BJ (cell line): ENCODE results near the gene XPNPEP2. TPM values are rescaled to one million over a fixed set of nuclear protein-coding genes. Genes with fewer than 3 reads are reported as not detected.

Experiments
- CTCF ChIA-PET: fragments of 350-600 bp; formaldehyde crosslinking; extraction: SDS; loops from one replicate; lab custom pipeline; 2021; ENCODE audit warnings: antibody characterized with exemption, inconsistent platforms; lab: Yijun Ruan, JAX
- POLR2A ChIA-PET: fragments of 300-600 bp; sonication (Branson Sonifier 250); formaldehyde crosslinking; extraction: SDS; loops from one replicate; lab custom pipeline; 2021; ENCODE audit warnings: antibody characterized with exemption; lab: Charles Lee
- DNase-seq: peaks from one replicate; pipeline ENCODE4 v3.0.0-alpha.2; 2011; ENCODE audit warnings: low read depth
- H3K27me3 ChIP-seq: 2 replicates; pipeline ENCODE4 v1.6.0; 2011; ENCODE audit warnings: low read length; ENCODE audit not compliant: control insufficient read depth, insufficient read depth
- H3K36me3 ChIP-seq: 2 replicates; pipeline ENCODE4 v1.5.1; 2011; ENCODE audit warnings: low read length; ENCODE audit not compliant: control insufficient read depth, insufficient read depth
- H3K4me3 ChIP-seq: 2 replicates; pipeline ENCODE4 v1.5.1; 2011; ENCODE audit warnings: low read depth, mild to moderate bottlenecking, control low read depth, low read length
- polyA plus RNA-seq: library from polyadenylated mRNA; depleted of rRNA; stranded (reverse); fragments of >200 nt; gene quantifications from 2 replicates; pipeline ENCODE4 v1.2.3, GENCODE V29; 2011
- TF ChIP-seq, protein P1 (sequence below): IDR thresholded peaks from 2 replicates; pipeline ENCODE4 v1.5.1; 2011; ENCODE audit warnings: low read depth, mild to moderate bottlenecking, control low read depth, inconsistent platforms, low read length, moderate library complexity; ENCODE audit not compliant: insufficient read depth

The XPNPEP2 gene
- polyA plus RNA-seq, 1 experiment = 0.32 TPM

DNA sequence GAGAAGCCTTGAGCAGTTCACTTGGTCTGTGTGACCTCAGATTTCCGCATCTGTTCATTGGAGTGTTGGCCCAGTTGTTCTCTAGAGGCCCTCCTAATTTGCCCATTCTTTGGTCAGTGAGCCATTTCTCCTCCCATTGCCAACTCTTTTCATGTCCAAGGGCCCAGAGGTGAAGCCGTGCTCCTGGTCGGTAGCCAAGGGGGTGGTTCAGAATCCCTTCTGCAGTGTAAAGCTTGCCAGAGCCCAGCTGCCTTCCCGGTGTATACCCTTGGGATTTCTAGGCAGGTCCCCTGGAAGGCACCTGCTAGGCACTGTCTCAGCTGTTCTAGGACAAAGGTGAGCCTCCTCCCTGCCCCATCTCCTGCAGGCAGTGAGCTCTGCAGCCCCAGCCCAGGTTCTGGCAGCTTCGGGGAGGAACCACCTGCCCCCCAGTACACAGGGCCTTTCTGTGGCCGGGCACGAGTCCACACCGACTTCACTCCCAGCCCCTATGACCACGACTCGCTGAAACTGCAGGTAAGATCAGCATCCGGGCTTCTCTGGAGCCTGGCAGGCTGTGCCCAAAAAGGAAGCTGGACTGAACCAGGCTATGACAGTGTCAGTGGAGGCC, 53.3 kb downstream of the XPNPEP2 start:
- TF ChIP-seq, protein P1, sequence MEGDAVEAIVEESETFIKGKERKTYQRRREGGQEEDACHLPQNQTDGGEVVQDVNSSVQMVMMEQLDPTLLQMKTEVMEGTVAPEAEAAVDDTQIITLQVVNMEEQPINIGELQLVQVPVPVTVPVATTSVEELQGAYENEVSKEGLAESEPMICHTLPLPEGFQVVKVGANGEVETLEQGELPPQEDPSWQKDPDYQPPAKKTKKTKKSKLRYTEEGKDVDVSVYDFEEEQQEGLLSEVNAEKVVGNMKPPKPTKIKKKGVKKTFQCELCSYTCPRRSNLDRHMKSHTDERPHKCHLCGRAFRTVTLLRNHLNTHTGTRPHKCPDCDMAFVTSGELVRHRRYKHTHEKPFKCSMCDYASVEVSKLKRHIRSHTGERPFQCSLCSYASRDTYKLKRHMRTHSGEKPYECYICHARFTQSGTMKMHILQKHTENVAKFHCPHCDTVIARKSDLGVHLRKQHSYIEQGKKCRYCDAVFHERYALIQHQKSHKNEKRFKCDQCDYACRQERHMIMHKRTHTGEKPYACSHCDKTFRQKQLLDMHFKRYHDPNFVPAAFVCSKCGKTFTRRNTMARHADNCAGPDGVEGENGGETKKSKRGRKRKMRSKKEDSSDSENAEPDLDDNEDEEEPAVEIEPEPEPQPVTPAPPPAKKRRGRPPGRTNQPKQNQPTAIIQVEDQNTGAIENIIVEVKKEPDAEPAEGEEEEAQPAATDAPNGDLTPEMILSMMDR = no peak
- Histone ChIP-seq H3K36me3 (no peaks in the 10 kb centered on the region), H3K27me3 (no peaks in the 10 kb centered on the region), H3K4me3 (no peak overlapping the region)
- ChIA-PET CTCF (no interaction called here), POLR2A (no interaction called here)
- DNase-seq = no peak

DNA sequence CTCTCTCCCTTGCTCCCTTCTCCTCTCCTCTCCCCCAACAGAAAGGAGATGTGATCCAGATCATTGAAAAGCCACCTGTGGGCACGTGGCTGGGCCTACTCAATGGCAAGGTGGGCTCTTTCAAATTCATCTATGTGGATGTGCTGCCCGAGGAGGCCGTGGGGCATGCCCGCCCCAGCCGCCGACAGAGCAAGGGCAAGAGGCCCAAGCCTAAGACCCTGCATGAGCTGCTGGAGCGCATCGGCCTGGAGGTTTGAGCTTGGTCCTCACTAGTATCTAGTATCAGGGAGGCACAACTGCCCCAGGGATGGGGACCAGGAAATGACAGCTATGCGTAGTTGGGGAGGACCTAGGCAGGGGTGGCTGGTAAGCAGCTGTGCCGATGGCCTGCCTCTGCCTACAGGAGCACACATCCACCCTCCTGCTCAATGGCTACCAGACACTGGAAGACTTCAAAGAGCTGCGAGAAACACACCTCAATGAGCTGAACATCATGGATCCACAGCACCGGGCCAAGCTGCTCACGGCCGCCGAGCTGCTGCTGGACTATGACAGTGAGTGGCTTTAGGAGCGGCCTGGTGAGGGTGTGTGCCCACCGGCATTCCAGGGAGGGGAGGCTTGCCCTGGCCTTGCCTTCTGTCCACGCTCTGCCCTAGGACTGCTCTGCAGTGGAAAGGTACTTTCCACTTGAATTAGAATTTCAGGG, 54.0 kb downstream of the XPNPEP2 start:
- Histone ChIP-seq H3K27me3 (no peaks in the 10 kb centered on the region), H3K36me3 (no peaks in the 10 kb centered on the region), H3K4me3 (no peak overlapping the region)
- no peak for DNase-seq
- POLR2A ChIA-PET = no interaction called here
- TF ChIP-seq, protein P1 = no peak
- CTCF ChIA-PET = no interaction called here

DNA sequence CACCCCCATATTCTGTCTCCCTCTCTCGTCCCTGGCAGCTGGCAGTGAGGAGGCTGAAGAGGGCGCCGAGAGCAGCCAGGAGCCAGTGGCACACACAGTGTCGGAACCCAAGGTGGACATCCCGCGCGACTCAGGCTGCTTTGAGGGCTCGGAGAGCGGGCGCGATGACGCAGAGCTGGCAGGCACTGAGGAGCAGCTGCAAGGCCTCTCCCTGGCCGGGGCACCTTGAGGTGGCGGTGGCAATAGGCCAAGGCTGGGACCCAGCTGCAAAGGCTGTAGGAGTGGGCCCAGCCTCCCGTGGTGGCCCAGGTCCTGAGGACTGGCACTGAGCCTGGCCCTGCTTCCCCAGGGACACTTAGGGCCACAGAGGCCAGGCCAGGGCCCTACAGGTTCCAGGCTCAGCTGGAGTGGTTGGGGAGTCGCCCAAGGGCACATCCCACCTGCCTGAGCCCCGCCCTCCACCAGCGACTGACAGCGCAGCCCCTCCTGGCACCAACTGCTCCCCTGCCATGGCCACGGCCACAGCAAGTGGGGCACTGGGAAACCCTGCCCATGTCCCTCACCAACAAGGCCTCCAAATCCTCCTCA, 54.9 kb downstream of the XPNPEP2 start:
- DNase-seq = no peak
- ChIA-PET POLR2A (no interaction called here), CTCF (no interaction called here)
- TF ChIP-seq, protein P1 = no peak
- no peaks in the 10 kb centered on the region for H3K27me3 ChIP-seq
- H3K4me3 ChIP-seq = no peak overlapping the region
- no peaks in the 10 kb centered on the region; the same call in 1 of the 2 replicates for H3K36me3 ChIP-seq

DNA sequence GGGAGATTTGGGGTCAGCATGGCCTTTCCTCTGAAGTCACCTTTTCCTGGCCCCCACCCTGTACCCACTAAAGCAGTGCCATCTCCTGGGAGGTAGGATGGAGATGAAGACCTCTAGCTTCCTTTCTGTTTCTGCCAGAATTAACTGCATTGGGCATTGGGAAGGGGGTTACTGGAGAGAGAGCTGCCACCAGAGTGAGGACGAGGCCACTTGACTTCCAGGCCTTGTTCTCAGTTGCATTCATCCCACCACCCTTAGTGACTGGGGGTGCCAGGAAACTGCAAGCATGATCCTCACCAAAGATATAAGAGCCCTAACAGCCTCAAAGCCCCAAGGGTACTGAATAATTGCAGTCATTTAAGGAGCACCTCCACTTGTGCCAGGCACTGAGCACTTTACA, 56.8 kb downstream of the XPNPEP2 start:
- H3K36me3 ChIP-seq = no peaks in the 10 kb centered on the region; the same call in 1 of the 2 replicates
- CTCF ChIA-PET = no interaction called here
- TF ChIP-seq, protein P1 = no peak
- H3K4me3 ChIP-seq = no peak overlapping the region
- POLR2A ChIA-PET = no interaction called here
- DNase-seq = no peak
- H3K27me3 ChIP-seq = no peaks in the 10 kb centered on the region

DNA sequence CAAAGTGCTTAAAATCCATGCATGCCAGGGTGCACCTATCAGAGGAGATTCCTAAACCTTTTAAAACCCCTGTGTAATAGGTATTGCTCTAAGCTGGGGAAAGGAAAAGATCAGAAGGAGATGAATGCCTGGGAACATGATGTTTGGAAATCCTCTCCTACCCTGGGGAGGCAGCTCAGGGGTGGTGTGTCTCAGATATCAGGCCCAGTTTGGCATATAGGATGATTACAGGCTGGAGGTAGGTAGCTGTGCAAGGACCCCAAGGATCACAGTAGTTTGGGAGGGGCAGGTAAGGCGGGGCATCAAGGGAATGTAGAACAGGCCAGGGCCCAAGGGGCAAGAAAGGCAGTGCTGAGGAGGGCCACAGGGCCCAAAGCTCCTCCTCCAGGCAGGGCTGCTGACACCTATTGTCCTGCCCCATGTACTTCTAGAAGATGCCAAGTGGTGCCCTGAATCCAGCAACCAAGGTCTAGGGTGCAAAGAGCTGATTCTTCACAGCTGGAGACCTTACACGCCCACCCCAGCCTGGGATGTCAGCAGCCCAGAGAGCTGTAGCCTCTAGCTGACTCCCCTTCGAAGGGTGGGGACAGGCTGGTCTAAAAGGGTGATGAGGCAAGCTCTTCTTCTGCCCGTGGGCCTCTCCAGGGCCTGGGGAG, 58.6 kb downstream of the XPNPEP2 start:
- POLR2A ChIA-PET = no interaction called here
- TF ChIP-seq, protein P1 = no peak
- no peaks in the 10 kb centered on the region for H3K27me3 ChIP-seq
- H3K4me3 ChIP-seq = no peak overlapping the region
- no peak for DNase-seq
- CTCF ChIA-PET = no interaction called here
- no peaks in the 10 kb centered on the region; the same call in 1 of the 2 replicates for H3K36me3 ChIP-seq
